Measurements from ENCODE around the gene FBXO31. TPM values are rescaled to one million over a fixed set of nuclear protein-coding genes. Genes with fewer than 3 reads are reported as not detected.

The FBXO31 gene
- total and polyA plus RNA-seq, 9 donors: 25.0 to 74.5 (median 54.5) TPM

DNA sequence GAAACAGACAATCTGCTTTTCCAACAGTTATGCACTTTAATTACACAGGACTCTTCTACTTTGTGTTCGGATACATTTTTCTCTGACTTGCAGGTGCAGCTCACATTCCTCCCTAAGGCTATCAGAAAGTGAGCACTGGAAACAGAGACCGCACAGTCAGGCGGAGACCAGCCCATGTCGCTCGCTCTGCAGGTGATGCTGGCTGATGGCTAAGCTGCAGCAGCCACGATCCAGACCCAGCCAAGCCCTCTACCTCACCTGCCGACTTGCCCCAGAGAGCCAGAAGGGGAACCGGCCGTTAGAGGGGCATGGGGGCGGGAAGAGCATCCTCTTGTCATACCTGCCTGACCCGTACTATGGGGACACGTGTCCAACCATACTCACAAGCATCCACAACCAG, 42.4 kb upstream of the FBXO31 start:
- Histone ChIP-seq H3K27me3 (no peaks in the 10 kb centered on the region), H3K9me3 (no peaks in the 10 kb centered on the region), H3K27ac (no peak overlapping the region), H3K36me3 (no peaks in the 10 kb centered on the region), H3K4me1 (ENCODE audit: insufficient read depth) (no peaks in the 10 kb centered on the region), H3K4me3 (no peak overlapping the region)
- 91 to 95% (median 93%) methylated on average over 12 of the region's 12 CpGs for WGBS, 3 donors
- TF ChIP-seq, protein P1, sequence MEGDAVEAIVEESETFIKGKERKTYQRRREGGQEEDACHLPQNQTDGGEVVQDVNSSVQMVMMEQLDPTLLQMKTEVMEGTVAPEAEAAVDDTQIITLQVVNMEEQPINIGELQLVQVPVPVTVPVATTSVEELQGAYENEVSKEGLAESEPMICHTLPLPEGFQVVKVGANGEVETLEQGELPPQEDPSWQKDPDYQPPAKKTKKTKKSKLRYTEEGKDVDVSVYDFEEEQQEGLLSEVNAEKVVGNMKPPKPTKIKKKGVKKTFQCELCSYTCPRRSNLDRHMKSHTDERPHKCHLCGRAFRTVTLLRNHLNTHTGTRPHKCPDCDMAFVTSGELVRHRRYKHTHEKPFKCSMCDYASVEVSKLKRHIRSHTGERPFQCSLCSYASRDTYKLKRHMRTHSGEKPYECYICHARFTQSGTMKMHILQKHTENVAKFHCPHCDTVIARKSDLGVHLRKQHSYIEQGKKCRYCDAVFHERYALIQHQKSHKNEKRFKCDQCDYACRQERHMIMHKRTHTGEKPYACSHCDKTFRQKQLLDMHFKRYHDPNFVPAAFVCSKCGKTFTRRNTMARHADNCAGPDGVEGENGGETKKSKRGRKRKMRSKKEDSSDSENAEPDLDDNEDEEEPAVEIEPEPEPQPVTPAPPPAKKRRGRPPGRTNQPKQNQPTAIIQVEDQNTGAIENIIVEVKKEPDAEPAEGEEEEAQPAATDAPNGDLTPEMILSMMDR (IDR thresholded peaks at IDR 0.05): no peak
- no peak for TF ChIP-seq EP300 (IDR thresholded peaks at IDR 0.05)
- no peak for TF ChIP-seq POLR2A (IDR thresholded peaks at IDR 0.05)
- DNase-seq: no peak
- intact Hi-C loops (cut with DNase I): no loop called here

DNA sequence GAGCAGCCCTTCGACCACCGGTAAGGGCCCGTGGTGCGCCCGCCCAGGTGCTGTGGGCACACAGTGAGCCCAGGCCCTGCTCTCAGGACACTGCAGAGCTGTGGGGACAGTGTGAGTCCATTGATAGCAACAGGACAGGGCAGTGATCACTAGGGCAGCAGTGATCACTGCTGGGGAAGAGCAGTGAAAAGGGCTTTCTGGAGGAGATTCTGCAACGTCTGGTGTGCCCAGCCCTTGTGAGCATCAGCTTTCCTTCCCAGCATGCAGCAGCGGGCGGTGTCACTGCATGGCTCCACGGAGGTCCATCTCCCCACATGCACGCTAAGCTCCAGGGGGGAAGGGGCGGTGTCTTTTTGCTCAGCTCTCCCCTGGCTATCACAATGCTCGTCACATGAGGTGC, 40.7 kb upstream of the FBXO31 start:
- no peaks in the 10 kb centered on the region for H3K4me1 ChIP-seq (ENCODE audit: insufficient read depth)
- DNase-seq: no peak
- H3K36me3 ChIP-seq: no peaks in the 10 kb centered on the region
- TF ChIP-seq EP300 (IDR thresholded peaks at IDR 0.05): no peak
- TF ChIP-seq, protein P1 (IDR thresholded peaks at IDR 0.05): no peak
- TF ChIP-seq POLR2A (IDR thresholded peaks at IDR 0.05): no peak
- intact Hi-C loops (cut with DNase I): no loop called here
- H3K9me3 ChIP-seq: no peaks in the 10 kb centered on the region
- no peaks in the 10 kb centered on the region for H3K27me3 ChIP-seq
- no peak overlapping the region for H3K27ac ChIP-seq
- H3K4me3 ChIP-seq: no peak overlapping the region
- WGBS, 3 donors: 80 to 84% (median 83%) methylated on average over 12 of the region's 12 CpGs

DNA sequence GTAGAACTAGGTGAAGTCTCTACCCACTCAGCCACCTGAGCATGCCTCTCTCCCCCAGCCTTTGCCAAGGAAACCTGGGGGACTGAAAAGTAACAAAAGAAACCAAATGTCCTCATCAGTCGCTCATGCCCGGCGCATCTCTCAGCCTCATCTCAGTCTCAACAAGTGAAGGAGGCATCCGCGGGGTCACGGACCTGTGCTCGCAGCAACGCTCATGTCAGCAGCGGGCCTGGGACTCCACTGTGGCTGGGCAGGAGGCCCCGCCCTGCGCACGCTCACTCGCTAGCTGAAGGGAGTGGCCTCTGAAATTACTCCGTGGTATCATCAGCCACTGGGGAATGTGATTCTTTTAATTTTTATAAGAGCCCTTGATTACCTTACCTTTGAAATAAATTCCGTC, 39.9 kb upstream of the FBXO31 start:
- Histone ChIP-seq H3K4me3 (no peak overlapping the region), H3K27me3 (no peaks in the 10 kb centered on the region), H3K4me1 (ENCODE audit: insufficient read depth) (no peaks in the 10 kb centered on the region), H3K9me3 (no peaks in the 10 kb centered on the region), H3K27ac (no peak overlapping the region), H3K36me3 (no peaks in the 10 kb centered on the region)
- WGBS, 3 donors: 92 to 95% (median 94%) methylated on average over 15 of the region's 15 CpGs
- no peak for DNase-seq
- intact Hi-C loops (cut with DNase I): no loop called here
- TF ChIP-seq POLR2A (IDR thresholded peaks at IDR 0.05): no peak
- TF ChIP-seq, protein P1 (IDR thresholded peaks at IDR 0.05): no peak
- TF ChIP-seq EP300 (IDR thresholded peaks at IDR 0.05): no peak

DNA sequence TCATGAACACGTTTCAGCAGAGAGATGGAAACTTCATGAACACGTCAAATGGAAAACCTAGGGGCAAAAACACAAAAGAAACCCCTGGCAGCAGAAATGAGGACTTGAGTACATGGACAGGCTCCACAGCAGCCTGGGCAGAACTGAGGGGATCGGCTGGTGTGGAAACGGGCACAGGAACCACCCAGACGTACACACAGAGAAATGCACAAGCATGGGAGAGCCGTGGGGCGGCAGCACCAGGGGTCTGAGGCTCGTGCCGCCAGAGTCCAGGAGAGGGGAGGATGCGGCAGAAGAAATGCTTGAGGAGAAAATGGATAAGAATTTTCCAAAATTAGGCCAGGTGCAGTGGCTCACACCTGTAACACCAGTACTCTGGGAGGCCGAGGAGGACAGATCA, 38.5 kb upstream of the FBXO31 start:
- Histone ChIP-seq H3K4me3 (no peak overlapping the region), H3K4me1 (ENCODE audit: insufficient read depth) (no peaks in the 10 kb centered on the region), H3K27me3 (no peaks in the 10 kb centered on the region), H3K36me3 (no peaks in the 10 kb centered on the region), H3K9me3 (no peaks in the 10 kb centered on the region), H3K27ac (no peak overlapping the region)
- WGBS, 3 donors: 96 to 97% (median 96%) methylated on average over 11 of the region's 11 CpGs
- DNase-seq: no peak
- TF ChIP-seq, protein P1 (IDR thresholded peaks at IDR 0.05): no peak
- no peak for TF ChIP-seq EP300 (IDR thresholded peaks at IDR 0.05)
- TF ChIP-seq POLR2A (IDR thresholded peaks at IDR 0.05): no peak
- intact Hi-C loops (cut with DNase I): no loop called here

Measured in ovary (tissue), 9 donors.